Mammary epithelial cell (primary cell): Measurements from ENCODE around the gene MOG.

Experiments used
- CTCF ChIP-seq, 2 donors: IDR thresholded peaks in 1 of 2; conservative IDR thresholded peaks in 1 of 2; 2 replicates each; pipeline ENCODE4 v1.5.1; 2011 to 2012; ENCODE audit warnings: inconsistent platforms in 2 of 2, low read length in 2 of 2, mild to moderate bottlenecking in 2 of 2, control low read depth in 1 of 2, low read depth in 1 of 2; ENCODE audit not compliant: insufficient read depth in 1 of 2; ENCODE audit errors: extremely low read depth in 1 of 2
- EZH2 ChIP-seq: IDR thresholded peaks from 2 replicates; pipeline ENCODE4 v1.6.1; 2012; ENCODE audit warnings: low read length, inconsistent platforms, borderline replicate concordance

GRCh38 chr6:29680416-29680815 is 23.5 kb downstream of the MOG start:
- TF ChIP-seq EZH2, result no peak
- TF ChIP-seq CTCF (conservative IDR thresholded peaks at IDR 0.05 in 1 of 2, IDR thresholded peaks at IDR 0.05 in 1 of 2; ENCODE audit: extremely low read depth in 1 of 2, insufficient read depth in 1 of 2, low read depth in 1 of 2, low read length in 2 of 2), result no peak
